ENCODE measurements around the gene ETV3.

ETV3 gene

GRCh38 chr1:157162345-157162744, 24.1 kb upstream of the ETV3 start:
- Histone ChIP-seq H3K36me3 (no peaks in the 10 kb centered on the region), H3K4me1 (ENCODE audit: control insufficient read depth in 1 of 2, insufficient read depth in 1 of 2, low read depth in 1 of 2, low read length in 1 of 2) (no peaks in the 10 kb centered on the region), H3K27ac (no peak overlapping the region), H3K4me3 (ENCODE audit: low read depth in 1 of 2, low read length in 1 of 2) (no peak overlapping the region), H3K27me3 (peaks cover 5% of the 10 kb centered on the region), H3K9me3 (no peaks in the 10 kb centered on the region)
- no peak for TF ChIP-seq CTCF (IDR thresholded peaks at IDR 0.05)

- TF ChIP-seq CTCF (IDR thresholded peaks at IDR 0.05): no peak
- H3K9me3 ChIP-seq: no peaks in the 10 kb centered on the region
- no peaks in the 10 kb centered on the region for H3K36me3 ChIP-seq
- no peak overlapping the region for H3K4me3 ChIP-seq (ENCODE audit: low read depth in 1 of 2, low read length in 1 of 2)
- H3K27me3 ChIP-seq: peaks cover 5% of the 10 kb centered on the region
- H3K27ac ChIP-seq: no peak overlapping the region
- no peaks in the 10 kb centered on the region for H3K4me1 ChIP-seq (ENCODE audit: control insufficient read depth in 1 of 2, insufficient read depth in 1 of 2, low read depth in 1 of 2, low read length in 1 of 2)
Measured at GRCh38 chr1:157161901-157162300, 23.7 kb upstream of the ETV3 start.

- Histone ChIP-seq H3K36me3 (no peaks in the 10 kb centered on the region), H3K4me3 (ENCODE audit: low read depth in 1 of 2, low read length in 1 of 2) (no peak overlapping the region), H3K27ac (no peak overlapping the region), H3K27me3 (peaks cover 12% of the 10 kb centered on the region), H3K9me3 (no peaks in the 10 kb centered on the region), H3K4me1 (ENCODE audit: control insufficient read depth in 1 of 2, insufficient read depth in 1 of 2, low read depth in 1 of 2, low read length in 1 of 2) (peaks cover 0 to 6% of the 10 kb centered on the region in 2 experiments)
- no peak for TF ChIP-seq CTCF (IDR thresholded peaks at IDR 0.05)
Measured at GRCh38 chr1:157158967-157159366, 20.8 kb upstream of the ETV3 start.

- Histone ChIP-seq H3K27me3 (peaks cover 10% of the 10 kb centered on the region), H3K36me3 (no peaks in the 10 kb centered on the region), H3K27ac (no peak overlapping the region), H3K9me3 (no peaks in the 10 kb centered on the region), H3K4me1 (ENCODE audit: control insufficient read depth in 1 of 2, insufficient read depth in 1 of 2, low read depth in 1 of 2, low read length in 1 of 2) (peaks cover 0 to 6% of the 10 kb centered on the region in 2 experiments), H3K4me3 (ENCODE audit: low read depth in 1 of 2, low read length in 1 of 2) (no peak overlapping the region)
- TF ChIP-seq CTCF (IDR thresholded peaks at IDR 0.05): no peak
Measured at GRCh38 chr1:157157501-157158190, 19.5 kb upstream of the ETV3 start.

- Histone ChIP-seq H3K4me1 (ENCODE audit: control insufficient read depth in 1 of 2, insufficient read depth in 1 of 2, low read depth in 1 of 2, low read length in 1 of 2) (peaks cover 0 to 6% of the 10 kb centered on the region in 2 experiments), H3K36me3 (no peaks in the 10 kb centered on the region), H3K9me3 (no peaks in the 10 kb centered on the region), H3K27ac (no peak overlapping the region), H3K27me3 (peaks cover 10% of the 10 kb centered on the region), H3K4me3 (ENCODE audit: low read depth in 1 of 2, low read length in 1 of 2) (no peak overlapping the region)
- TF ChIP-seq CTCF (IDR thresholded peaks at IDR 0.05): peak; percentile 88
Measured at GRCh38 chr1:157156058-157156541, 17.9 kb upstream of the ETV3 start.

Data from neutrophil (primary cell).